Lung microvascular endothelial cell (primary cell): ENCODE measurements around the gene NIN. TPM values are rescaled to one million over a fixed set of nuclear protein-coding genes. Genes with fewer than 3 reads are reported as not detected.
A peak's percentile ranks its signal among the peaks of the same experiment; 100 is the strongest.

ENCODE experiments used
- DNase-seq, 2 donors: peaks; one replicate each; pipeline versions ENCODE4 v3.0.0 to v3.0.0-alpha.2; 2010; ENCODE audit warnings: low read depth in 2 of 2
- total RNA-seq: library from RNA; depleted of rRNA; stranded (reverse); fragments of >200 nt; gene quantifications from 2 replicates; pipeline ENCODE4 v1.2.1, GENCODE V29; 2014

NIN gene
- total RNA-seq, result 21.8 and 22.0 TPM in 2 replicates

GRCh38 chr14:50830932-50831725, at the start of gene NIN:
TSS of gene NIN (minus strand) at chr14:50831162. CDS start at chr14:50822056, 9,106 bp downstream.
- DNase-seq, result peak; percentile 76 to 81

- no peak for DNase-seq
Observed at GRCh38 chr14:50875359-50876070, 44.6 kb upstream of the NIN start.

GRCh38 chr14:50874757-50875156, 43.8 kb upstream of the NIN start:
- DNase-seq, result no peak

GRCh38 chr14:50871914-50872732, 41.2 kb upstream of the NIN start, which contains the start of gene ABHD12B:
TSS of gene ABHD12B (plus strand) at chr14:50872053. CDS start at chr14:50872175, 122 bp downstream.
- no peak for DNase-seq

GRCh38 chr14:50871228-50871627, 40.3 kb upstream of the NIN start:
- DNase-seq, result no peak

- DNase-seq, result peak in 1 of 2 donors; percentile 70
Observed at GRCh38 chr14:50865391-50866076, 34.6 kb upstream of the NIN start.

- no peak for DNase-seq
Observed at GRCh38 chr14:50864946-50865345, 34.0 kb upstream of the NIN start.

- no peak for DNase-seq
Observed at GRCh38 chr14:50864237-50864636, 33.3 kb upstream of the NIN start.

GRCh38 chr14:50862036-50862570, 31.1 kb upstream of the NIN start:
- DNase-seq, result no peak

GRCh38 chr14:50860478-50861086, 29.6 kb upstream of the NIN start:
- DNase-seq, result peak; percentile 81 to 87

- no peak for DNase-seq
Observed at GRCh38 chr14:50859296-50859624, 28.3 kb upstream of the NIN start.

GRCh38 chr14:50856660-50857059, 25.7 kb upstream of the NIN start:
- no peak for DNase-seq

- no peak for DNase-seq
Observed at GRCh38 chr14:50855558-50855957, 24.6 kb upstream of the NIN start.

GRCh38 chr14:50854521-50854920, 23.6 kb upstream of the NIN start:
- no peak for DNase-seq

- DNase-seq, result no peak
Observed at GRCh38 chr14:50853891-50854290, 22.9 kb upstream of the NIN start.

GRCh38 chr14:50846226-50846880, 15.4 kb upstream of the NIN start:
- peak in 1 of 2 donors; percentile 33 for DNase-seq

- DNase-seq, result no peak
Observed at GRCh38 chr14:50845166-50845565, 14.2 kb upstream of the NIN start.

- DNase-seq, result no peak
Observed at GRCh38 chr14:50844391-50844790, 13.4 kb upstream of the NIN start.

GRCh38 chr14:50839691-50840090, 8.7 kb upstream of the NIN start:
- no peak for DNase-seq

- DNase-seq, result peak in 1 of 2 donors; percentile 47
Observed at GRCh38 chr14:50839048-50839447, 8.1 kb upstream of the NIN start.
